ENCODE data around the gene CYBC1.

DNA sequence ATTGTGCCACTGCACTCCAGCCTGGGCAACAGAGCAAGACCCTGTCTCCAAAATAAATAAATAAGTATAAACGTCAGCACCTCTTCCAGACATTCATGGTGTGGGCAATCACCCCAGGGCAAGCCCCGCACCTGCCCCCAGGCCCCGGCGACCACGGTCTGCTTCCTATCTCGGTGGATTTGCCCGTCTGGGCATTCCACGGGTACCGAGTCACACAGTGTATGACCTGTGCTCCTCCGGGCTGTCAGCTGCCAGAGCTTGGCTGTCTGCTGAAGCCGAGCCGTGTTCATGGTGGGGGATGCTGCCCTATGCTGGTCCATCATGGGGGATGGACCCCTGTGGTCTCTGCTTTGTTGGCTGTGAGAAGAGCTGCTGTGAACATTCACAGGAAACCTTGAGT lies 15.4 kb downstream of the CYBC1 start:
- TF ChIP-seq, protein P1, sequence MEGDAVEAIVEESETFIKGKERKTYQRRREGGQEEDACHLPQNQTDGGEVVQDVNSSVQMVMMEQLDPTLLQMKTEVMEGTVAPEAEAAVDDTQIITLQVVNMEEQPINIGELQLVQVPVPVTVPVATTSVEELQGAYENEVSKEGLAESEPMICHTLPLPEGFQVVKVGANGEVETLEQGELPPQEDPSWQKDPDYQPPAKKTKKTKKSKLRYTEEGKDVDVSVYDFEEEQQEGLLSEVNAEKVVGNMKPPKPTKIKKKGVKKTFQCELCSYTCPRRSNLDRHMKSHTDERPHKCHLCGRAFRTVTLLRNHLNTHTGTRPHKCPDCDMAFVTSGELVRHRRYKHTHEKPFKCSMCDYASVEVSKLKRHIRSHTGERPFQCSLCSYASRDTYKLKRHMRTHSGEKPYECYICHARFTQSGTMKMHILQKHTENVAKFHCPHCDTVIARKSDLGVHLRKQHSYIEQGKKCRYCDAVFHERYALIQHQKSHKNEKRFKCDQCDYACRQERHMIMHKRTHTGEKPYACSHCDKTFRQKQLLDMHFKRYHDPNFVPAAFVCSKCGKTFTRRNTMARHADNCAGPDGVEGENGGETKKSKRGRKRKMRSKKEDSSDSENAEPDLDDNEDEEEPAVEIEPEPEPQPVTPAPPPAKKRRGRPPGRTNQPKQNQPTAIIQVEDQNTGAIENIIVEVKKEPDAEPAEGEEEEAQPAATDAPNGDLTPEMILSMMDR (IDR thresholded peaks at IDR 0.05): no peak
- no peak for TF ChIP-seq SIN3A (IDR thresholded peaks at IDR 0.05; ENCODE audit: borderline replicate concordance, insufficient read depth, low read depth, low read length)
- TF ChIP-seq, protein P2, sequence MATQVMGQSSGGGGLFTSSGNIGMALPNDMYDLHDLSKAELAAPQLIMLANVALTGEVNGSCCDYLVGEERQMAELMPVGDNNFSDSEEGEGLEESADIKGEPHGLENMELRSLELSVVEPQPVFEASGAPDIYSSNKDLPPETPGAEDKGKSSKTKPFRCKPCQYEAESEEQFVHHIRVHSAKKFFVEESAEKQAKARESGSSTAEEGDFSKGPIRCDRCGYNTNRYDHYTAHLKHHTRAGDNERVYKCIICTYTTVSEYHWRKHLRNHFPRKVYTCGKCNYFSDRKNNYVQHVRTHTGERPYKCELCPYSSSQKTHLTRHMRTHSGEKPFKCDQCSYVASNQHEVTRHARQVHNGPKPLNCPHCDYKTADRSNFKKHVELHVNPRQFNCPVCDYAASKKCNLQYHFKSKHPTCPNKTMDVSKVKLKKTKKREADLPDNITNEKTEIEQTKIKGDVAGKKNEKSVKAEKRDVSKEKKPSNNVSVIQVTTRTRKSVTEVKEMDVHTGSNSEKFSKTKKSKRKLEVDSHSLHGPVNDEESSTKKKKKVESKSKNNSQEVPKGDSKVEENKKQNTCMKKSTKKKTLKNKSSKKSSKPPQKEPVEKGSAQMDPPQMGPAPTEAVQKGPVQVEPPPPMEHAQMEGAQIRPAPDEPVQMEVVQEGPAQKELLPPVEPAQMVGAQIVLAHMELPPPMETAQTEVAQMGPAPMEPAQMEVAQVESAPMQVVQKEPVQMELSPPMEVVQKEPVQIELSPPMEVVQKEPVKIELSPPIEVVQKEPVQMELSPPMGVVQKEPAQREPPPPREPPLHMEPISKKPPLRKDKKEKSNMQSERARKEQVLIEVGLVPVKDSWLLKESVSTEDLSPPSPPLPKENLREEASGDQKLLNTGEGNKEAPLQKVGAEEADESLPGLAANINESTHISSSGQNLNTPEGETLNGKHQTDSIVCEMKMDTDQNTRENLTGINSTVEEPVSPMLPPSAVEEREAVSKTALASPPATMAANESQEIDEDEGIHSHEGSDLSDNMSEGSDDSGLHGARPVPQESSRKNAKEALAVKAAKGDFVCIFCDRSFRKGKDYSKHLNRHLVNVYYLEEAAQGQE (IDR thresholded peaks at IDR 0.05; ENCODE audit: insufficient read depth in 1 of 2, low read depth in 2 of 2, low read length in 1 of 2): no peak

Measured in Panc1 (cell line).